Hepatic stellate cell (primary cell): Measurements from ENCODE around the gene PNLIP.
A peak's percentile ranks its signal among the peaks of the same experiment; 100 is the strongest.

Experiments
- DNase-seq: peaks from one replicate; pipeline ENCODE4 v3.0.0; 2011; ENCODE audit warnings: low spot score

PNLIP gene

DNA sequence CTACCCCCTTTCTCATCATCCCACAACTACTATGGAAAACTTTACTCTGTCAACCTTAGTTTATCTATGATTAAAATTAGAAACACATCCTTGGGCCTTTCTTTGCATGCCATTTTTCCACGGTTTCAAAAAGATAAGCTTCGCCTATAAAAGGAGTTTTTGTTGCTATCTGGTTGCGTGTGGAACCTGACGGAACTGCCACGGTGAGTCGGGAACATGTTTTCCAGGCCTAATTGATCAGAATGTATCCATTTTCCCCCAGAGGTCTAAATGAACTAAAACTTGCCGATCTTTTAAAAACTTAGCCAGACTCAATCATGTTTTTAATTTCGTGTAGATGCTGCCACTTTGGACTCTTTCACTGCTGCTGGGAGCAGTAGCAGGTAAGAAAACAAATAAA is at the start of gene PNLIP:
PNLIP (plus strand) TSS at position 176 of the 400 bp plus-strand sequence; CDS start at position 338, 162 bp downstream.
- DNase-seq: no peak

- DNase-seq: no peak
These were observed 40.9 kb upstream of the PNLIP start for GRCh38 chr10:116504786-116505185.

GRCh38 chr10:116510565-116510964 is 35.2 kb upstream of the PNLIP start:
- no peak for DNase-seq

DNA sequence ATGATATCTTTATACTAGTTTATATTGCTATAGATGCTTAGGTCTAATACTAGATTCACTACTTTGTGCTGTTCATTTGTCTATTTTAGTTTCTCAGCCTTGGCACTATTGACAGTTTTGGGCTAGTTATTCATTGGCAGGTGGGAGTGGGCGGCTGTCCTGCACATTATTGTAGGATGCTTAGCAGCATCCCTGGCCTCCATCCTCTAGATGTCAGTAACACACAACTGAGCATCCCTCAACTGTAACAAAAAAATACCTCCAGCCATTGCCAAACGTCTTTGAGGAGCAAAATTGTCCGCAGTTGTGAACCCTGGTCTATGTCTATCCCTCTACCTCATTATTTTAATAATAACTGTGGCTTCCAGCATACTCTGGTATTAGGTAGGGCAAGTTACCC is 34.4 kb upstream of the PNLIP start:
- no peak for DNase-seq

DNA sequence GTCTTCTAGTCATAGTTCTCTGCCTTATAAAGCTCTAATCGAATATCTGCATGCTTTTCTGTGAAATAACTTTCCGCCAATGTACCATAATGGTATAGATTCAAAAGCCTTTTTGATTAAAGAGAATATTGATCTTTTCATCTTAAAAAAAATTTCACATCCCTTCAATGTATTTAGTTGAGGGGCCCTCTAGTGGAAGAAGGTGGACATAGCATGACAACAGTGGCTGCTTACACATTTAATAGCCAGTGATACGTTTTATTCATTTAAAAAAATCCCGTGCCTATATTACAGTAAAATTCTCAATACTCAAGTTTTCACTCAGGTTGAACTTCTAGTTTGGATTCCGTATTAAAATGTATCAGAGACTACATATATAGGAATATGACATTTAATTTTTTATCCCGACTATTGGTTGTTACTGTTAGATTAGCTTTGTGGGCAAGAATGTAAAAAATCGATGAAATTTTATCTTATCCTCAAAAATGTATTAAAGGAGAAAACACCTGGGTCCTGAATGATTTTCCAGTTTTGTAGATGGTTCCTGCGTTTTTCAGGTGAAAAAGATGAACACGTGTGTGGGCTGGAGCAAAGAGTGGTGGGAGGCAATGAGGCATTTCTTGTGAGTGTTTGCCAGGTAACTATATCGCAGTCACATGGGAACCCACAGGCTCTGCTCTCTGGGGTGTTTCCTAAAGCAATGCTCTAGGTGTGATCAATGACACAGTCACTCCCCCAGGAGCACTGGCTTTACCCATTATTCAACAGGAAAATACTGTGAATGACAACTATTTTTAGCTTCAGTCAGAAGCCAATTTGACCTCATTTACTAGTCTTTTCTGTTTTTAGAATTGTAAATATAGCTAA is 24.1 kb upstream of the PNLIP start:
- peak; percentile 14 for DNase-seq

DNA sequence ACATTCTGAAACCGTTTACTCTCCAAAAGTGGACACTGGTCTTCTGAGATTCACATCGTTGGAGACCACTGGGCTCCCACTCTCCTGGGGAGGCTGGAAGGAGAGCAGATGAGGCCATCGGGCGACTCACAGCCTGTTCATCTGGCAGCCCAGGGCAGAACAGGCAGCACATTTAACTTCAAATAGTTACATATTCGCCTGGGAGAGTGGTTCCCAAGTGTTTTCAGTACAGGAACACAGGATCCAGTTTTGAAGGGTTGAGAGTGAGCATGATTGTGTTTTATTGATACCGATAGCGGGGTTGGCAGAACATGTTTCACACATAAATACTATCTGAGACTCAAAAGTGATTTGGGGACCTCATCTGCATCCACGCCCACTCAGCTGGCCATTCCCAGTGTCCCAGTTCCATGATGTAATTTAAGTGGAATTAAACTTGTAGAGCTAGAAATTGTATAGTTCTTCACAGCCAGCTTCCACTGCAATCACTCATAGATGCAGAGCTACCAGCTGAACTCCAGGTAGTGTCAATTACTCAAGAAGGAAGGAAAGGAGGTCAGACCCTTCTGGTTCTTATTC is 22.8 kb upstream of the PNLIP start:
- no peak for DNase-seq

DNA sequence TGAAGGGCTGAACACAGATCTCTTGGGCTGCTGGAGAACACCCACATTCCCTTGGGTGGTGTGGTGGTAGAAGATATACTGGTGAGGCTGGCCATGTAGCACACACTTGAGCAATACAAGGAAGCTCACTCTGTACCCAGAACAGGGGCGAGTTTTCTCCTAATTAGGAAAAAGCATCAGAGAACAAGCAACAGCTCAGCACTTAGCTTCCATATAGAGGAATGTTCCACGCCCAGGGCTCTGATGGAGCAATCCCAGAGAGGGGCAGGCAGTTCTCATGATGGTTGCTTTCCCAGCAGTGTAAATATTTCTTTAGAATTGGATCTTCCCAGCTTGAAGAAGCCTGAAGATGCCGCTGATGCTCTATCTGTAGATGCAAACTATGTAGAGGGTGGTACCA is 21.0 kb upstream of the PNLIP start:
- no peak for DNase-seq

GRCh38 chr10:116526219-116526618 is 19.5 kb upstream of the PNLIP start:
- no peak for DNase-seq

DNA sequence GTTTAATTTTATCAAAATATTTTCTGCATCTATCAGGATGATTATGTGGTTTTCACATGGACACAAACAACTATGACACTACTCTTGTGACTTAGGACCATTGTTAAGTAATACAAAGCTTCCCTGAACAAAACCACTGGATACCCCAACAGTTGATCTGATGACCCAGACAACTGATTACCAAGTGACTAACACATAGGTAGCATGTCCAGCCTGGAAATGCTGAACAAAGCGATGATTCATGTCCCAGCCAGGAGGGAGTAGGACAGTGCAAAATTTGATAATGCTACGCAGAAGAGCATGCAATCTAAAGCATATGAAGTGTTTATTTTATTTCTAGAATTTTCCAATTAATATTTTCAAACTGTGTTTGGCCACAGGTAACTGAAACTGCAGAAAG is 8.9 kb upstream of the PNLIP start:
- no peak for DNase-seq

GRCh38 chr10:116538456-116538855 is 7.3 kb upstream of the PNLIP start:
- no peak for DNase-seq

- no peak for DNase-seq
These were observed 6.7 kb upstream of the PNLIP start for GRCh38 chr10:116538992-116539391.

DNA sequence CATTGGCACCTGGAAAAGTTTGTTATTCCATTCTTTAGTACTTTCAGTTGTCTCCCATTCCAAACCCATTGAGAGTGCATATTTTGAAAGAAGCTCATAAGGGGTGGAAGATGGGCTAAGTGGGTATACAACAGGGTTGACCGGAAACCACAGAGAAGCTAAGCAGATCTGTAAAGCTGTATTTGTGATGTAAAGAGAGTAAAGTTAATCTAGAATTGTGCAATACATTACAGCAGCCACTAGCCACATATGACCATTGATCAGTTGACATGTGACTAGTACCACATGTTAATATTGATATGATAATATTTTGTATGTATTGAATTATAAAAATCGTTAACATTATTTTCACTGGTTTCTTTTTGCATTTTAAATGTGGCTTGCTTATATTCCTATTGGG is 4.9 kb upstream of the PNLIP start:
- DNase-seq: no peak

DNA sequence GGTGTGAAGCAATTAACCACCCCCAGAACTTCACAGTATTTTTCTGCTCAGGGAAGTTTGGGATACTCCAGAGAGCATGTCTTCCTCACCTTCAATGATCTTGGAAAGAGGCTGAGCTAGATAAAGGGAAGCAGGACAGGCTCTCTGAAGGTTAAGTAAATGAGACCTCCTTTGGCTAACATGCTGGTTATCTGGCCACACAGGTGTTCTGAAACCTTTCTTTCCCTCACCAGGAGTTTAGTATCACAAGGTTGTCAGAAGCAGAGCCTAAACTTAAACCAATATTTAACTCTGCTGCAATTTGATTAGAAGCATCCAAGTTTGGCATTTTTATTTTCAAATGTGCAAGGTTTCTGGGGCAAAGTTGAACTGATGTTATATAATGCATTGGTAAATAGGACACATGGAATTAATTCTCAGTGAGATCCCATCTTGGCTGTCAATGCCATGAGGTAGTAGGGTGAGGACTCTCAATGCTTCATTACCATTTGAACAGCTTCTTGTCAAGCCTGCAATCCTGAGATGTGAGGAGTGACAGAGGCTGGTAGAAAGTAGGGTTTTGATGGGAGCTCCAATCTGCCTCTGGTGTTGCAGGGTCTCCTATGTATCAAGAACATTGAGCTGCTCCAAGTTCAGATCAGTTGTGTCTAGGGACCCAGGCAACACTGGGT is 3.6 kb upstream of the PNLIP start:
- DNase-seq: no peak

DNA sequence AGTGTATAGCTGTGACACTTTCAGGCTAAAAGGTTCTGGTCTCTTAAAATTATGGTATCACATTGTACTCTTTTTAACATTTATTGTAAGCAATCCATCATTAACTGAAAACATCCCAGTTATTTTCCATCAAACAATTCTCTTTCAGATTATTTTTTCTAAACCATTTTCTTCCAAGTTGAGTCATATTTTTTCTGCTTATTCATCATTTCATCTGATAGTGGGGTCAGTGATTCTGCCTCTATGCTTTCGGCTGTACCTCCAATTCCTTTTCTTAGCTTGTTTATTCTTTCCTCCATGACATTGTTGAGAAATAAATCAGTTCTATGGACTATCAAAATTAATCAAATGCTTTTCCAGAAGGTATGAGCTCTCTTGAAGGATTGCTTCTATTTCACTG is 609 bp upstream of the PNLIP start:
- no peak for DNase-seq

DNA sequence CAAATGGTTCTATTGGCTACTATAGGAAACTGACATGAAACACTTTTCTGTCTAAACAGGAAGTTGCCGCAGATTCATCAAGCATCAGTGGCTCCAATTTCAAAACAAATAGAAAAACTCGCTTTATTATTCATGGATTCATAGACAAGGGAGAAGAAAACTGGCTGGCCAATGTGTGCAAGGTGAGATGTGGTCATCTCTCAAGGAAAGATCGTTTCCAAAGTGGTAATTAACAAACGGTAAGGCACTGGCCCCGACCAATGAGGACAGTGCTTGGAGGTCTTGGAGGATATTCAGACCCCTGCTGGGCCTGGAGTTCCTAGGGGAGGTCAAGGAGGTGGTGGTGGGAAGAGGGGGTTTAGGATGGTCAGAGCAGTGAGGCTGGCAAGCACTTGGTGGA is 2.6 kb downstream of the PNLIP start:
- DNase-seq: no peak

DNA sequence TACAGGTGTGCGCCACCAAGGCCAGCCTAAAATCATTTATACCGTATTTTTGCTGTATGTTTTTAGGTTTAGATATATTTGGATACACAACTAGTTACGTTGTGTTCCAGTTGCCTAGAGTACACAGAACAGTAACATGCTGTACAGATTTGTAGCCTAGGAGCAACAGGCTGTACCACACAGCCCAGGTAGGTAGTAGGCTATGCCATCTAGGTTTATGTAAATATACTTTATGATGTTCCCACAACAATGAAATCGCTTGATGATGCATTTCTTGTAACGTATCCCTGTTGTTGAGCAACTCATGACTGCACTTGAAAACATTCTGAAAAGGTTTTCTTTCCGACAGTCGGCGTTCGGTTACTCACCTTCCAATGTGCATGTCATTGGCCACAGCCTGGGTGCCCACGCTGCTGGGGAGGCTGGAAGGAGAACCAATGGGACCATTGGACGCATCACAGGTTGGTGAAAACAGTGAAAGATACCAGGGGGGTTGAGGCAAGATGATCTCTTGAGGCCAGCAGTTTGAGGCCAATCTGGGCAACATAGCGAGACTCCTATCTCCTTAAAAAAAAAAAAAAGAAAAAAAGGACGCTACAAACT is 7.7 kb downstream of the PNLIP start:
- no peak for DNase-seq

- no peak for DNase-seq
These were observed 8.9 kb downstream of the PNLIP start for GRCh38 chr10:116554628-116555027.

DNA sequence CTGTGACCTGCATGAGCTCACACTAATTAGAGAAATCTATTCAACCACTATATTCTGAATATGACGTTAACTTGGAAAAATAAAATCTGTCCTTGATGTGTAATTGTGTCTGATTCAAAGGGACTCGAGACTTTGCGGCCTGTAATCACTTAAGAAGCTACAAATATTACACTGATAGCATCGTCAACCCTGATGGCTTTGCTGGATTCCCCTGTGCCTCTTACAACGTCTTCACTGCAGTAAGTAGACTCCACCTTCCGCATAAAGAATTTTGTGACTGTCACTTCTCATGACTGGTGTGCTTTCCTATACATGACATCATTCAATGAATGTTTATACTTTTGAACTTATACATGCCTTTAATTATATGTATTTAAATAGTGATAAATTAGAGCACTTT is 10.1 kb downstream of the PNLIP start:
- no peak for DNase-seq

GRCh38 chr10:116557305-116557880 is 11.7 kb downstream of the PNLIP start:
- DNase-seq: no peak

- DNase-seq: no peak
These were observed 19.8 kb downstream of the PNLIP start for GRCh38 chr10:116565534-116565933.

DNA sequence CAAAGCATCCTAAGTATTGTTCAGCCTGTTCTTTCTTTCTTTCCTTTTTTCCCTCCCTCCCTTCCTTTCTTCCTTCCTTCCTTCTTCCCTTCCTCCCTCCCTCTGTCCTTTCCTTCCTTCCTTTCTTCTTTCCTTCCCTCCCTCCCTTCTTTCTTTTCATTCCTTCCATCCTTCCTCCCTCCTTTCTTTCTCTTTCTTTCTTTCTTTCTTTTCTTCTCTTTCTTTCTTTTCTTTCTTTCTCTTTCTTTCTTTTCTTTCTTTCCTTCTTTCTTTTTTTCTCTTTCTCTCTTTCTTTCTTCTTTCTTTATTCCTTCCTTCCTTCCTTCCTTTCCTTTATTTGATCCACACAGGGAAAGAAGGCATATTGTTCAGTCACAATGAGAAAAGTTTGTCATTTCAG is 21.2 kb downstream of the PNLIP start:
- DNase-seq: no peak

DNA sequence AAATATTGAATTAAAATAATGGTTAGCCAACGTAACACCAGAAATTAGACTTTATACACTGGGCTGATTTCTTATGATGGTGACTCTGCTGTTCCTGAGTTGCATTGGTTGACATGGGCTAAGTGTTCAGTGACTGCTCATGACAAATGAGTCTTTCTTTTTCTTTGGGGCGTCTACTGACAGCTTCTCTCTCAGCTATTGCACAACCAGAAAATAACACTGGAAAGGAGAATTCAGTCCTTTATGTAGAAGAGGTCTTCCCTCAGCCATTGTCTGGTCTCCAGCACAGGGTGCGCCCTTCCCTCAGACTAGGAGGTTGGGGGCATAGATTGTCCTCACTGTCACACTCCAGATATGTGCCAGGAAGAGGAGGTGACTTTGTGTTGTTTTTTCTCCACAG is 21.6 kb downstream of the PNLIP start:
- DNase-seq: no peak
